Endodermal cell (in vitro differentiated cells): ENCODE results near the gene ACAD10. TPM values are rescaled to one million over a fixed set of nuclear protein-coding genes. Genes with fewer than 3 reads are reported as not detected.

ENCODE experiments used
- DNase-seq: peaks from one replicate; pipeline ENCODE4 v3.0.0-alpha.2; 2017
- H3K27ac ChIP-seq: 2 replicates; pipeline ENCODE4 v1.5.1; 2013; ENCODE audit warnings: mild to moderate bottlenecking, low read depth, low read length, moderate library complexity
- H3K27me3 ChIP-seq: 2 replicates; pipeline ENCODE4 v1.6.1; 2013; ENCODE audit warnings: mild to moderate bottlenecking, low read length, moderate library complexity; ENCODE audit not compliant: insufficient read depth, control insufficient read depth, poor library complexity, severe bottlenecking
- H3K36me3 ChIP-seq: 2 replicates; pipeline ENCODE4 v1.7.0; 2013; ENCODE audit warnings: mild to moderate bottlenecking, low read length, moderate library complexity; ENCODE audit not compliant: control insufficient read depth, insufficient read depth
- H3K4me1 ChIP-seq: one replicate; pipeline ENCODE4 v1.7.0; 2013; ENCODE audit warnings: low read length; ENCODE audit not compliant: control insufficient read depth, insufficient read depth
- H3K4me3 ChIP-seq: 2 replicates; pipeline ENCODE4 v1.5.1; 2013; ENCODE audit warnings: mild to moderate bottlenecking, low read length, moderate library complexity
- H3K9ac ChIP-seq: 2 replicates; pipeline ENCODE4 v1.6.1; 2013; ENCODE audit warnings: mild to moderate bottlenecking, low read length, moderate library complexity; ENCODE audit not compliant: poor library complexity, severe bottlenecking; ENCODE audit errors: extremely low read depth
- H3K9me3 ChIP-seq: 2 replicates; pipeline ENCODE4 v1.6.1; 2013; ENCODE audit warnings: mild to moderate bottlenecking, low read length, moderate library complexity; ENCODE audit not compliant: control insufficient read depth
- H3K27ac Mint-ChIP-seq: 2 replicates; pipeline ENCODE4 v1.8.0; 2020; ENCODE audit warnings: mixed read lengths
- H3K27me3 Mint-ChIP-seq: 2 replicates; pipeline ENCODE4 v1.8.0; 2021; ENCODE audit warnings: mild to moderate bottlenecking, mixed read lengths; ENCODE audit not compliant: insufficient read depth
- H3K36me3 Mint-ChIP-seq: 2 replicates; pipeline ENCODE4 v1.8.0; 2020; ENCODE audit warnings: low read depth, mixed read lengths
- H3K4me1 Mint-ChIP-seq: 2 replicates; pipeline ENCODE4 v1.8.0; 2020; ENCODE audit warnings: mixed read lengths
- H3K4me3 Mint-ChIP-seq: 2 replicates; pipeline ENCODE4 v1.8.0; 2020; ENCODE audit warnings: mild to moderate bottlenecking, moderate library complexity, mixed read lengths
- H3K9me3 Mint-ChIP-seq: 2 replicates; pipeline ENCODE4 v1.8.0; 2020; ENCODE audit warnings: mild to moderate bottlenecking, mixed read lengths
- CTCF ChIP-seq: fragments of 200-600 bp; sonication (generic); conservative IDR thresholded peaks from 2 replicates; pipeline ENCODE4 v1.5.0; 2021; ENCODE audit warnings: antibody characterized with exemption, mild to moderate bottlenecking
- WGBS, 2 experiments: methylation state at CpG; one replicate each; pipeline versions ENCODE4 v1.1.5 to v1.1.7; 2013; ENCODE audit warnings: missing lambda C conversion rate in 2 of 2, mixed read lengths in 1 of 2; ENCODE audit not compliant: insufficient coverage in 1 of 2, insufficient read length in 1 of 2; 5-methylcytosine and 5-hydroxymethylcytosine counted together
- total RNA-seq, 2 donors: library from RNA; stranded (reverse); fragmentation: NEBNext Ultra II Directional in 1 of 2; extraction: Animal tissue kit (Norgen Biotek cat#: 25700) in 1 of 2; gene quantifications; 2 replicates in 1 of 2; 3 replicates in 1 of 2; pipeline ENCODE4 v1.2.1, GENCODE V29; 2021

ACAD10 gene
- total RNA-seq, 2 donors from 2014 or later = 43.7 to 47.0 TPM

GRCh38 chr12:111691262-111691661 lies 5.4 kb downstream of the ACAD10 start:
- WGBS, 2 experiments = 99 to 100% methylated on average over 3 of the region's 3 CpGs
- Mint-ChIP-seq H3K9me3 (no peaks in the 10 kb centered on the region), H3K27me3 (no peaks in the 10 kb centered on the region), H3K4me3 (no peak overlapping the region), H3K27ac (no peak overlapping the region), H3K36me3 (peaks cover 53% of the 10 kb centered on the region), H3K4me1 (peaks cover 7% of the 10 kb centered on the region)
- H3K4me1 ChIP-seq = no peaks in the 10 kb centered on the region
- DNase-seq = no peak
- no peak overlapping the region for H3K27ac ChIP-seq
- no peak for TF ChIP-seq CTCF
- H3K9me3 ChIP-seq = no peaks in the 10 kb centered on the region
- no peak overlapping the region for H3K4me3 ChIP-seq
- peaks cover 43% of the 10 kb centered on the region for H3K36me3 ChIP-seq
- no peak overlapping the region for H3K9ac ChIP-seq
- H3K27me3 ChIP-seq = no peaks in the 10 kb centered on the region

- H3K36me3 ChIP-seq = peaks cover 43% of the 10 kb centered on the region
- WGBS, 2 experiments = 94 to 100% methylated on average over 8 to 15 of the region's 15 CpGs
- H3K4me3 ChIP-seq = no peak overlapping the region
- no peaks in the 10 kb centered on the region for H3K27me3 ChIP-seq
- Mint-ChIP-seq H3K36me3 (peaks cover 59% of the 10 kb centered on the region), H3K27me3 (no peaks in the 10 kb centered on the region), H3K27ac (peak overlapping the region; percentile 32), H3K9me3 (no peaks in the 10 kb centered on the region), H3K4me3 (no peak overlapping the region), H3K4me1 (no peaks in the 10 kb centered on the region)
- H3K9ac ChIP-seq = no peak overlapping the region
- H3K27ac ChIP-seq = no peak overlapping the region
- no peaks in the 10 kb centered on the region for H3K9me3 ChIP-seq
- TF ChIP-seq CTCF = peak; percentile 63
- DNase-seq = peak; percentile 87
- no peaks in the 10 kb centered on the region for H3K4me1 ChIP-seq
These were observed 6.8 kb downstream of the ACAD10 start for GRCh38 chr12:111692575-111693210.

GRCh38 chr12:111693818-111694217 lies 8.0 kb downstream of the ACAD10 start:
- Mint-ChIP-seq H3K27ac (no peak overlapping the region), H3K4me1 (no peaks in the 10 kb centered on the region), H3K9me3 (no peaks in the 10 kb centered on the region), H3K4me3 (no peak overlapping the region), H3K27me3 (no peaks in the 10 kb centered on the region), H3K36me3 (peaks cover 59% of the 10 kb centered on the region)
- no peaks in the 10 kb centered on the region for H3K9me3 ChIP-seq
- no peak overlapping the region for H3K27ac ChIP-seq
- H3K27me3 ChIP-seq = no peaks in the 10 kb centered on the region
- H3K4me1 ChIP-seq = no peaks in the 10 kb centered on the region
- no peak for DNase-seq
- H3K4me3 ChIP-seq = no peak overlapping the region
- no peak overlapping the region for H3K9ac ChIP-seq
- TF ChIP-seq CTCF = no peak
- WGBS, 2 experiments = 92 to 98% methylated on average over 5 of the region's 5 CpGs
- H3K36me3 ChIP-seq = peaks cover 37% of the 10 kb centered on the region
